CD4-positive, alpha-beta T cell treated with Interleukin-2 at 100 ng/mL for 4 hours (primary cell): Measurements from ENCODE around the gene NEURL1.
"Not testable (repeated sequence)": the region's sequence is repeated elsewhere in the genome, so short reads cannot be mapped to it uniquely, and the experiment has no call there.

Experiments
- DNase-seq: peaks from one replicate; pipeline ENCODE4 v3.0.0-alpha.2; 2020; ENCODE audit warnings: low spot score

The NEURL1 gene

DNA sequence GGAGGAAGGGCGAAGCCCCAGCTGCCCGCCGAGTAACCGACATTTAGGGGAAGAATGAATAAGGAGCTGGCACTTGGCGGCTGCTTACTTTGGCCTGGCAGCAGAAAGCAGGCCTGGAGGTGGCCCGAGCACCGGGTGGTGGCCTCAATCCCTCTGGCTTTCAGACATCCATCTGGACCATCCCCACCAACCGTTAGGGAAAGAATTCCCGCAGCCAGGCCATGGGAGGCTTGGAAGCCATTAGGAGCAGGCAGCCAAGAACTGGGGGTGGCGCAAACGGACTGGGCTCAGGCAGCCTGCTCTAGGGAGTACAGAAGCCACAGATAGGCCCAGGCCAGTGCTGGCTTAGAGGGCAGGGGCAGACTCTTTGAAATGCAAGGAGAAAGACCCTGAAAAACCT lies 132.7 kb downstream of the NEURL1 start:
- no peak for DNase-seq

DNA sequence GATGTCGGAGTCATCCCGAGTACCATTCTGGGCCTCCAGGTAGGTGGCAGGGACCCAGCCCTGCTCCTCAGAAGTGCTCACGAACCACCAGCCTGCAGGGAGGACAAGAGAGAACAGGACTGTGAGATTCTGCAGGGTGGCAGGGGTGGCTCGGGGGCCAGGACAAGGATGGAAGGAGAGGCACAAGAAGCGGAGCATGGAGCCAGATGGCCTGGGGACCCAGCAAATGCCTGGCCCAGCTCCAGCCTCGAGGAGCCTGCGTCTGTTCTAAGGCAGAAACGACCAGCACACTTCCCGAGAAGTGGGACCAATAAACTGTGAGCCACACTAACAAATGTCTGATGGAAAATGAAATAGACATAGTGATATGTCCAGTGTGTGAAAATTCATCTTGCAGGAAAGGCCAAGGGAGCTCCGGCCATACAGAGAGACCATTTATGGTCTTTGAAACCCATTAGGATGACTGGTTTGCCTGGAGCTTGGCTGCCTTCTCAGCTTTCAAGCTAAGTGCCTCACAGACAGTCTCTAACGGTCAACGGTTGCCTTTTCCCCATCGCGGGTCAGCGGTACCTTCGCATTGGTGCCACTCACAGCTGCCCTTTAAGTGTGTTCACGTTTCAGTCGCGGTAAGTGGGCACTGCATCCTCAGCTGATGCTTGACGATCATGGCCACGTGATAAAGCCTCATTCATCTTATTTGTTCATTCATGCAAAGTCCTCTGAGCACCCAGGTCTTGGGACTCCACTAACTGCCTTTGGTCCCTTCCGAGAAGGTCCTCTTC lies 133.8 kb downstream of the NEURL1 start:
- no peak for DNase-seq

DNA sequence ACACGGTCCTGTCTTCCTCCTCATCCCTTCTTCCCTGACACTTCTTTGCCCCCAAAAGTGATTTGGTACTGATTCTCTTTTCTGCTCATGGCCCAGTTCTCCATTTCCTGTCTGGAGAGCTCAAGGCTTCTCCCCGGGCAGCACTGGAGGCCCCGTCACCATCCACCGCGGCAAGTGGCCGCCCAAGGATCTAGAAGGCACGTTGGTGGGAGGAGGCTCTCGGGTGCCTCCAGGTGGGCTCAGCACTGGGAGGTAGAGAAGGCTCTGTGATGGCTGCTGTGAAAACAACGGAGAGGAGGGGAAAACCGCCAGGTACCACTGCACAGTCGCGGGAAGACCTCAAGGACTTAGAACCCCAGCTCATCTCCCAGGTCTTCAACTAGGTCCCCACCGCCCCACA lies 134.4 kb downstream of the NEURL1 start:
- no peak for DNase-seq

GRCh38 chr10:103629581-103629980 lies 136.1 kb downstream of the NEURL1 start:
- DNase-seq, result no peak

- no peak for DNase-seq
These were observed 136.7 kb downstream of the NEURL1 start for GRCh38 chr10:103630156-103630555.

GRCh38 chr10:103632247-103632642 lies 138.7 kb downstream of the NEURL1 start:
- no peak for DNase-seq

GRCh38 chr10:103632871-103633270 lies 139.4 kb downstream of the NEURL1 start:
- DNase-seq, result not testable (repeated sequence)

- no peak for DNase-seq
These were observed 140.3 kb downstream of the NEURL1 start for GRCh38 chr10:103633846-103634245.

DNA sequence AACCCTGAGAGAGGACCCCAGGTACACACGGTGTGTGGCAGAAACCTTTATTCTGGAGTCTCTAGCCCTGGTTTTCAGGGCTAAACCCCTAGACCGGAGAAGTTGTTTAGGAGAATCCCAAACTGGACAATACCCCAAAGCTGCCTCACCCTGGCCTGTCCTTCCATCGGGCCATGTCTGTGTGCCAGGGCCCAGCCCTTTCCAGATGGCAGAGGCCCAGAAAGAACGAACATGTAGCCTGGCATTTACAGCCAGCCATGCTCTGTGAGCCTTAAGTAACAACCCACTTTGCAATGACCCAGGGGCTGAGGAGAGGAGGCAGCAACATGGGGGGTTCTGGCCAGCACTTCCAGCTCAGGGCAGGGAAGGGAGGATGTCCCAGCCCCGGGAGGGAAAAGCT lies 142.1 kb downstream of the NEURL1 start:
- no peak for DNase-seq

GRCh38 chr10:103636492-103636891 lies 143.0 kb downstream of the NEURL1 start:
- no peak for DNase-seq

DNA sequence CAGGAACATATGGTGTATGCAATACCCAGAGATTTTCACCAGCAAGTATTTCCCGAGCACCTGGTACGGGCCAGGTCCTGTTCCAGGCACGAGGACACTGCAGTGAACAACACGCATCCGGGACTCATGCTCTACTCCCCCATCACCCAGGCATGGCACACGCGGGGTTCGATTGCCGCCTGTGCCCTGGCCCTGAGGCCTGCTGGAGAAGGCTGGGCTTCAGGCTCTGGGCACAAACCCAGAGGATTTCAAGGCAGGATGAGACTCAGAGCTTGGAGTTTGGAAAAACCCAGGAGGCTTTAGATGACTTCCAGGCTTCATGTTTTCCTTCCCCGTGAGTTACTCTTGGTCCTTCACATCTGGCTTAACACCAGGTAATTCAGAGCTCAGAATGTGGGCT lies 143.5 kb downstream of the NEURL1 start:
- no peak for DNase-seq

DNA sequence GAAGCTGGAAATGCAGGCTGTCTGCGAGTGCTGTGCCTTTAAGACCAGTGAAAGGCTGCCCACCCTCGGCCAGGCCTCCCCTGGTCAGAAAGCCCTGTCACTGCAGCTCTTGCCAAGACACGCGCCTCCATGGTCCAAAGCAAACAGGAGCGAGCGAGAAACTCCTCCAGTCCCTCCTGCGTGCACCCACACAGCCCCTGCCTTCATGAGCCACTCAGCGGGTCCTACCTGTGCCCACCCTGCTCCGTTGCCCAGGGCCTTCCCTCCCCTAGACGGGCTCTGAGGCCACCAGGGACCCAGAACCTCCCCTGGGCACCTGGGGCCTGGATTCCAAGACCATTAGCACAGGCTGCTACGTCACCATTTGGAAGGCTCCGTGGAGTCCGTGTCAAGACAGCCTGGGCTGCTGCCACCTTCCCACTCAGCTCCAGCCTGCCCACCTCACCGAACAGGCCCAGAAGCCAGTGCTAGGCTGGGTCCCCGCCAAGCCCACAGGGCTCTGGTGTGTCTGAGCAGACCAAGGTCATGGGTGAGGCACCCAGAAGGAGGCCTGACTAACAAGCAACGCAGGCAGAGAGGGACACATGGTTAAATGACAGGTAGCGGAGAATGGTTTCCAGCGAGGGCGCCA lies 144.5 kb downstream of the NEURL1 start:
- DNase-seq, result no peak

- DNase-seq, result no peak
These were observed 145.4 kb downstream of the NEURL1 start for GRCh38 chr10:103638948-103639347.

DNA sequence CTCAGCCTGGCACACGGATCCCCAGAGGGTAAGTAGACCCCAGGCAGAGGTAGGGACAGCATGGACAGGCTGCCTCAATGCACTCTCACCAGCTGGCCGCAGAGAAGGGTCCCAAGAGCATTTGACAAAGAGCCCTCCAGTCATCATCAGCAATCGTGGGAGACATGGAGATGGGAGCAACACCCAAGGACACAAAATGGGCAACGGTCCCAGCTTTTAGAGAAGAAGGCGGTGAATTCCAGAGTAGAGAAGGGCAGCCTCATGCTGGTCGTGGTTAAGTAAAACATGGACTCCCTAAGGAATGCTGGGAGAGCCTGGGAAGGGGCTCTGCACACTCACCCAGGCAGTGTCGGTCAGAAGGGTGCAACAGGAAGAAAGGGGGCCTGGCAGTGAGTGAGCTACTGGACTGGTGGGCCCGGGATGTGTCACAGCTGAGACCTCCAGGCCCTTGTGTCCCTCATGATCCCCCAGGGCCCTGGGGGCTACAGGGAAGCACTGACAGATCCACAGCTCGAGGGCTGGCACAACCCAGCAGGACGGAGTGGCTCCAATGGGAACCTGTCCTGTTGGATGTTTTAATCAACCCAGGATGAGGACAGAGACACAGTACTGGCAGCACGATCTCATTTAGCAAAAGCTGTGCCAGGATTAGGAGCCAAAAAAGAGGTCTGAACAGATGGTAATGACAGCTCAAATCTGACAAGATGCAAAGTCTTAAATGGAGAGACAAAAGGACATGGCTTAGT lies 147.1 kb downstream of the NEURL1 start:
- DNase-seq, result no peak

- no peak for DNase-seq
These were observed 147.8 kb downstream of the NEURL1 start for GRCh38 chr10:103641326-103641725.
